Activated naive CD4-positive, alpha-beta T cell treated with Interleukin-2 at 50 U/mL for 16 hours (primary cell): ENCODE measurements around the gene BAIAP3.

Source experiments
- DNase-seq: peaks from one replicate; pipeline ENCODE4 v3.0.0-alpha.2; 2020

BAIAP3 gene

DNA sequence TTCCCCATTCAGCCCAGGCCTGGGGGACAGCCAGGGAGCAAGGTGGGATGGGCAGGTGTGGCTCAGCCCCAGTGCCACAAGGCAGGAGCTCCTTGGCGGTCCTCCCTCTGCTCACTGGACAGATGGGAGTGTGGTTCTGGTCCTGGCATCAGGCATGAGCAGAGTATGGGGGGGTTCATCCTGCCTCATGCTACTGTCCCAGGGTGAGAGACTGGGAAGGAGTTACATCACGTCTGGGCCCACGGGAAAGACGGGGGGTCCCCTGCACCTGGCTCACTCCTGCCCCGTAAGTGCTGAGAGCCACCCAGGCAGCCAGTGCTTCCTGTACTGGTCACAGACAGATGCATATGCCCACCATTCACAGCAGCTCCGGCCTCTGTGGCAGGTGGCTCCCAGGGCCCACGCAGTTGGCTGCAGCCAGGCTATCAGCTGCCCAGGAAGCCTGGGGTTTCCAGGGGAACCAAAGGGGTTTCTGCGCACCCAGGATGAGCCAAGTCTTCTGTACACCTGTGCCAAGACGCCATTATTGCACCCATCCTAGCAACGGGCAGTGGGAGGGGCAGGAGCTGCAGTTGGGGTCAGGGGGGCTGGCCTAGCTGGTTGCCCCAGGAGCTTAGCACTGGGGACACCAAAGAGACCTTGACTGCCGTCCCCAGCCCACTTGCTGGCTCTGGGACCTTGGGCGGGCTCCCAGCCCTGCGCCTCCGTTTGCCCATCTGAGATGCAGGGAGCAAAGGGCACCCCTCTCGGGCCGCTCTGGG is 1.9 kb downstream of the BAIAP3 start:
- no peak for DNase-seq

DNA sequence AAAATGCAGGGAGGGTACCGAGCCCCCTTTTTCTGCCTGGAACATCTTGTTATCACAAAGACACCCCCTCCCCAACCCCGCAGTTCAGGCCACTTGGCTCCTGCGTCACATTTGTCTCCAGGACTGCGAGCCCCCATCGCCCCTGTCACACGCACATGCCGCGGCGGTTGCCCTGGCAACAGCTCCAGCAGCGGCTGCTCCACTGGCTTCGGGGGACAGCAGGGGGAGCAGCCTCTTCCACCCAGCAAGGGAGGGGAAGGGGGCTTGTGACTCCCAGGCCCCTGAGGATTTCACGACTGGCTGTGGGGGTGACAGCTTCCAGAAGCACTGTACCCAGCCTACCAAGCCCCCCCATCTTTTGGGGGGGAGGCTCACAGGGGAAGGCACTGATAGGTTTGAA is 2.6 kb downstream of the BAIAP3 start:
- no peak for DNase-seq

DNA sequence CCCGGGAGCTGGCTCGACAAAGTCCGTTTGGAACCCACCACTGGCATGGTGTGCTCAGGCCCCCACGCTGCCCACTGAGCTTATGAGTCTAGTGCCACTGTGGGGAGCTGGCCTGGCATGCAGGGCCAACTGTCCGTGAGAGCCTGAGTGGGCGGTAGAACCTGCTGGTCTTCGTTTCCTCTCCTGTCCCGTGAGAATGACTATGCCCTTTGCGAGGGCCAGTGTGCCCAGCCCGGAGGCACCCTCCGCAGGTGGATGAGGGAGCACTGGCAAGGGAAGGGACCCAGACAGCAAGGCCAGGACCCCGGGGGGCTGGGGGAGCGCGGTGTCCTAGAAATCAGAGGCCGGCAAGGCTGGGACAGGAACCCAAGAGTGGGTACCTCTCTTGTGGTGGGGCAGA is 3.2 kb downstream of the BAIAP3 start:
- DNase-seq = no peak

DNA sequence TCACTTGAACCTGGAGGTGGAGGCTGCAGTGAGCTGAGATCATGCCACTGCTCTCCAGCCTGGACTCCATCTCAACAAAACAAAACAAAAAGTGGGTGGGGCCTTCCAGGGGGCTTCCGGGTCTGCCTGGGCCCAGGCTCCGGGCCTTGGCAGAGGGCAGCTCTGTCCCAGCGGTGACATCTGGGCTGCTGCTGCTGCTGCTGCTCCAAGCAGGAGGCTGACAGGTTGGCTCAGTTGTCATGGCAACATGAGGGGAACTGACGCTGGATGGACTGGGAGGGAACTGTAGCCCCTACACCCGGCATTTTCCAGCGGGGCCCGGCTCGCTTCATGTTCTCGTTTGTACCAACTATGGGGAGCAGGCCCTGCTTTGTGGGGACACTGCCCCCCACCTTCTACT is 4.0 kb downstream of the BAIAP3 start:
- DNase-seq = no peak

DNA sequence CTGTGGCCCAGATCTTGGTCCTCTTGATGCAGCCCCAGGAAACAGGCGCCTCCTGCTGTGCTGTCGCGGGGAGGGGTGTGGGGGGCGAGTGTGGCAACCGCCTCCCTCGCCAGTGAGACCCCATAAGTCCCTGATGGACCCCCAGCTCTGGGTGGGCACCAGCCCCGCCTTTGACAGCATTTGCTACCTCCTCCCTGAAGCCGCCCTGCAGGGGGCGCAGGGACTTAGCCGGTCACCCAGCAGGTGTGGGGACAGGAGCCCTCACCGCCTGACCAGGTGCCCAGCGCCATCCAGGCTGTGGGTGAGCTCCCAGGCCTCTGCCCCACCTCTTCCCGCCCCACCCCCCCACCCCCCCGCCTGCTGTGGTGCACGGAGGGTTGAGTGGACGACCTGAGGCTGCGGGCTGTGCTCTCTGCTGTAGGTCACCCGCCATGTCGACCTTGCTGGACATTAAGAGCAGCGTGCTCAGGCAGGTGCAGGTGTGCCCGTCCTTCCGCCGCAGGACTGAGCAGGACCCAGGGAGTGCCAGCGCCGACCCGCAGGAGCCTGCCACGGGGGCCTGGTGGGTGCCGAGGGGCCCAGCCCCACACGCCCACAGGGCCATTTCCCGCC is 4.8 kb downstream of the BAIAP3 start:
- no peak for DNase-seq

DNA sequence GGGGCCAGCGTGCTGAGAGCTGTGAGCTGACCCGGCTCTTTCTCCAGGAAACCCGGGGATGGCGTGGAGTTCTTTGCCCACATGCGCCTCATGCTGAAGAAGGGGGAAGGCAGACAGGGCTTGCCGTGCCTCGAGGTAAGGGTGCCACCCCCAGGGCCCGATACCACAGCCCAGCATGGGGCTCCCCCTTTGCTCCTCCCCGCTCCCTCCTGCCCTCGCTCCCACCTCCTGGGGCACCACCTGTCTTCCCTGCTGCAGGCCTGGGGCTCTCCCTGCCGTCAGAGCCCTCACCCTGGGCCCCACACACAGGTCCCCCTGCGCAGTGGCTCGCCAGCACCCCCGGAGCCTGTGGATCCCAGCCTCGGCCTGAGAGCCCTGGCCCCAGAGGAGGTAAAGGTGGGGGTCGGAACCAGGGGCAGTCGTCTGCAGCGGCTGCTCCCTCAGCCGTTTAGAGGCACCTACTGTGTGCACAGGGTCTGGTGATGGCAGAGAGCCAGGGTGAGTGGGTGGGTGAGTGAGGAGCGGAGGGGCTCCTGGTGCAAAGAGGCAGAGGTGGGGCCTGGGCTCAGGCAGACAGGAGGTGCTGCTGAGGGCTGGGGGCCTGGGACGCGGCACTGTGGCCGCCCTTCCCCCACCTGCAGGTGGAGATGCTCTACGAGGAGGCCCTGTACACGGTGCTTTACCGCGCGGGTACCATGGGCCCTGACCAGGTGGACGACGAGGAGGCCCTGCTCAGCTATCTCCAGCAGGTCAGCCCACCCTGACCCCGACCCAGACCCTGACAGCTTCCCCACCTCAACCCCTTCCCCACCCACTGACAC is 5.6 kb downstream of the BAIAP3 start:
- DNase-seq = no peak

DNA sequence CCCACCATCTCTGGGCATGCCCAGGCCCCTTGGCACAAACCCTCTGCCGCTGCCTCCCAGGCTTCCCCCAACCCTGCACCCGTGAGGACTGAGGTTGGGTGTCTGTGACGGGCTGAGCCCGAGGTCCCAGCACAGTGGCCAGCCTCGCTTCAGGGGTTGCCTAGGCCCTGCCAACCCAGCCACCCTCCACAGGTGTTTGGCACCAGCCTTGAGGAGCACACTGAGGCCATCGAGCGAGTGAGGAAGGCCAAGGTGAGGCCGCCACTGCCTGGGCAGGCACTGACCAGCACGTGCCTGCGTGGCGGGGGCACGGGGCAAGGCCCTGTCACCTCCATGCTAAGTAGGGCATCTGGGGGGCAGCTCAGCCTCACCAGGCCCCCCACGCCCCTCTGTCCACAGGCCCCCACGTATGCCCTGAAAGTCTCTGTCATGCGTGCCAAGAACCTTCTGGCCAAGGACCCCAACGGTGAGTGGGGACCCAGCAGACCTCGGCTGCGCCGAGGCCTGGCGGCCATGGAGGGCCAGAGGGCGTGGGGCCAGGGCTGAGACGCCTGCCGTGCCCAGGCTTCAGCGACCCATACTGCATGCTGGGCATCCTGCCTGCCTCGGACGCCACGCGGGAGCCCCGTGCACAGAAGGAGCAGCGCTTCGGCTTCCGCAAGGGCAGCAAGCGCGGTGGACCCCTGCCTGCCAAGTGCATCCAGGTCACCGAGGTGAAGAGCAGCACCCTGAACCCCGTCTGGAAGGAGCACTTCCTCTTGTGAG is 7.5 kb downstream of the BAIAP3 start:
- no peak for DNase-seq

DNA sequence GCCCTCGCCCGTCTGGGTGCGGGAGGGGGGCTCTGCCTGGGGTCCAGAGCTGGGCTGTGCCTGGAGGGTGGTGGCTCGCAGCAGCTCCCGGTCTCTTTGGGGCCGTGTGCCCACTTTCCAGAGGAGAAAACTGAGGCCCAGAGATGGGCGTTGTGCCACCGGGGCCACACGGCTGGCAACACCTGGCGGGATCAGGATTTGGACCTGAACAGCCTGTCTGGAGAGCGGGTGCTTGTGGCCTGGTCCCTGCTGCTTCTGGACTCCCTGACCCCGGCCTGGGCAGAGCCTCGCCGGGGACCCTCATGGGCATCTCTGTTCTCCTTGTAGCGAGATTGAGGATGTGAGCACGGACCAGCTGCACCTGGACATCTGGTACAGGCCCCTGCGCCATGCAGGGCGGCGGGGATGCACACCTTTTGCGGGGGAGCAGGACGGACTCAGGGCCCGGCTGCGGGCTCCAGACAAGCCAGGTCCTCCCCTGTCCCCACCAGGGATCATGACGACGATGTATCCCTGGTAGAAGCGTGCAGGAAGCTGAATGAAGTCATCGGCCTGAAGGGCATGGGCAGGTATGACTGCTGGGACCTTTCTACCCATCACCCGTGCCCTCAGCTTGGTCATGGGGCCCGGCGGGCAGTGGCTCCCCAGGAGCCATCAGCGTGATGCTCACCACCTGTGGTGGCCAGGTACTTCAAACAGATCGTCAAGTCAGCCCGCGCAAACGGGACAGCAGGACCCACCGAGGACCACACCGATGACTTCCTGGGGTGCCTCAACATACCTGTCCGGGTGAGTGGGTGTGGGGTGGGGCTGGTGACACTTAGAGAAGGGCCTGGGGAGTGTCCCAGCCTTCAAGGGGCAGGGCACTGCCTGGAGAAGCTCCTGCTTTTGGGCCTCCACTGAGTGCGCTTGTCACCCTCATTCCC is 8.3 kb downstream of the BAIAP3 start:
- no peak for DNase-seq

DNA sequence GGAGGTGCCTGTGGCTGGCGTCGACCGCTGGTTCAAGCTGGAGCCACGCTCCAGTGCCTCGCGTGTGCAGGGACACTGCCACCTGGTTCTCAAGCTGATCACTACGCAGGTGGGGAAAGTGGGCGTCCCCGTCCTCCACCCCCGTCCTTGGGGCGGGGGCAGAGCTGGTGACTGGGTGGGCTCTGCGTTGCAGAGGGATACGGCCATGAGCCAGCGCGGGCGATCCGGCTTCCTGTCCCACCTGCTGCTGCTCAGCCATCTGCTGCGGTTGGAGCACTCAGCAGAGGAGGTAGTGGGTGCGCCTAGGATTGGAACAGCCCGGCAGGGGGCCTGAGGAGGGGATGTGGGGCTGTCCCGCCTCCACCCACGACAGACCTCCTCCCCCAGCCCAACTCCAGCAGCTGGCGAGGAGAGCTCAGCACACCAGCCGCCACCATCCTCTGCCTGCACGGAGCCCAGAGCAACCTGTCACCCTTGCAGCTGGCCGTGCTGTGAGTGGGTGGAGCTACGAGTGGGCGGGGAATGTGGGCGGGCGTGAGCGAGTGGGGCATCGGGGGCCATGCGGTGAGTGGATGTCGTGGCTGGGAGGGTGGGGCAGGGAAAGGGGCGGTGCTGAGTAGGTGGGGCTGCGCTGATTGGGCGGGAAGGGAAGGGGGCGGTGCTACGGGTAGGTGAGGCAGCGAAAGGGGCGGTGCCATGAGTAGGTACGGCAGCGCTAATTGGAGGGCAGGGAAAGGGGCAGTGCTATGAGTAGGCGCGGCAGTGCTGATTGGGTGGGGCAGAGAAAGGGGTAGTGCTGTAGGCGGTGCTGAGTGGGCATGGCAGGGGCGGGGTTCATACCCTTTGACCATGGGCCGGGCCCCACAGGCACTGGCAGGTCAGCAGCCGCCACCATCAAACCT is 9.3 kb downstream of the BAIAP3 start:
- DNase-seq = peak; percentile 89

DNA sequence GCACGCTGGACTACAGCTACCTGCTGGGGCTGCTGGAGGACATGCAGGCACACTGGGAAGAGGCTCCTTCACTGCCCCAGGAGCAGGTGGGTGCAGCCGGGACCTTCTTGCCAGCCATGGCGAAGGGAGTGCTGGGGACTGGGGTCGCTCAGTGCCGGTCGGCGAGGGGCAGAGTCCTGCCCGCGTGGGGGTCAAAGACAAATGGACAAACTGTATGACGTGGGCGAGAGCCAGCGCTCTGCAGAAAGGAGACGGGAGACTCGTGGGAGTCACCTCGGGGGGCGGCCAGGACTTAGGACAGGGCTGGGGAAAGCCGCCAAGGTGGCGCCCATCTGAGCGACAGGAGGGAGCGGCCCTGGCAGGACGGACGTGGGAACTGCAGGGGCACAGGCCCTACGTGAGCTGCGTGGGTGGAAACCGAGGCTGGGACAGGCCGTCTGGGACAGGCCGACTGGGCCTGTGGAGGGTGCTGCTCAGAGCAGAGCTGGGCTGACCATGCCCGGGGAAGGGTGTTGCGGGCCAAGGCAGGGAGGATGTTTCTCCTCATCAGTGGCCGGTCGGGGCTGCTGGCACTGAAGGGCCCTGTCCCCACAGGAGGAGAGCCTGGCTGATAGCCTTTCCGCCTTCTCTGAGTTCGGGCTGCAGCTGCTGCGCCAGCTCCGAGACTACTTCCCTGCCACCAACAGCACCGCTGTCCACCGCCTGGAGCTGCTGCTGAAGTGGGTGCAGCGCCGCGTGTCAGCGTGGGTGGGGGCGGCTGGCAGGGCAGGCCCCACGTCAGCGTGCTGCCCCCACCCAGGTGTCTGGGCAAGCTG is 10.2 kb downstream of the BAIAP3 start:
- no peak for DNase-seq

DNA sequence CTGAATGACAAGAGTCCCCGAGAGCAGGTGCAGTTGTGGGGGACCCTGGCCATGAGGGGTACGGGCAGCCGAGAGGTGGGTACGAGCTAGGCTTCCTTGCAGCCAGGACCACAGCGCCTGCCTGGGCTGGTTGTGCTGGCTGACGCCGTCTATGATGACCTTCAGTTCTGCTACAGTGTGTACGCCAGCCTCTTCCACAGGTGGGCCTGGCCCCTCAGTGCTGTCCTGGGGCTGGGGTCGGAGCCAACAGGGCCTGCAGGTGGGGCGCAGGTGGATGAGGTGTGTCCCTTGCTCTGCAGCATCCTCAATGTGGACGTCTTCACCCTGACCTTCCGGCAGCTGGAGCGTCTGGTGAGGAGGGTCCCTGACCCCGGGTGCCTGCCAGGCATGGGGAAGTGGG is 11.1 kb downstream of the BAIAP3 start:
- no peak for DNase-seq

DNA sequence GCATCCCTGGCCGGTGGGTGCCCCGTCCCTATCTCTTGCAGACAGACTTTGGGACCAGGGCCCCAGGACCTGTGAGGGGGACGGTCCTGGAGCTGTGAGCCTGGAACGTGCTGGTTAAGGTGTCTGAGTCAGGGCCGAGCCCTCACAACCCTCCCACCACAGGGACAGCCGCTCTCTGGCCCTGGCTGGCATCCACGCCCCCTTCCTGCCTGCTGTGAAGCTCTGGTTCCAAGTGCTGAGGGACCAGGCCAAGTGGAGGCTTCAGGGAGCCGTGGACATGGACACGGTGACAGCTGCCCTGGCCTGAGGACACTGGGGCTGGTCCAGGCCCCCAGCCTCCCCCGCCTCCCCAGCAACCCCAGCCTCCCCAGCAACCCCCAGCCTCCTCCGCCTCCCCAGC is 11.6 kb downstream of the BAIAP3 start:
- DNase-seq = no peak

DNA sequence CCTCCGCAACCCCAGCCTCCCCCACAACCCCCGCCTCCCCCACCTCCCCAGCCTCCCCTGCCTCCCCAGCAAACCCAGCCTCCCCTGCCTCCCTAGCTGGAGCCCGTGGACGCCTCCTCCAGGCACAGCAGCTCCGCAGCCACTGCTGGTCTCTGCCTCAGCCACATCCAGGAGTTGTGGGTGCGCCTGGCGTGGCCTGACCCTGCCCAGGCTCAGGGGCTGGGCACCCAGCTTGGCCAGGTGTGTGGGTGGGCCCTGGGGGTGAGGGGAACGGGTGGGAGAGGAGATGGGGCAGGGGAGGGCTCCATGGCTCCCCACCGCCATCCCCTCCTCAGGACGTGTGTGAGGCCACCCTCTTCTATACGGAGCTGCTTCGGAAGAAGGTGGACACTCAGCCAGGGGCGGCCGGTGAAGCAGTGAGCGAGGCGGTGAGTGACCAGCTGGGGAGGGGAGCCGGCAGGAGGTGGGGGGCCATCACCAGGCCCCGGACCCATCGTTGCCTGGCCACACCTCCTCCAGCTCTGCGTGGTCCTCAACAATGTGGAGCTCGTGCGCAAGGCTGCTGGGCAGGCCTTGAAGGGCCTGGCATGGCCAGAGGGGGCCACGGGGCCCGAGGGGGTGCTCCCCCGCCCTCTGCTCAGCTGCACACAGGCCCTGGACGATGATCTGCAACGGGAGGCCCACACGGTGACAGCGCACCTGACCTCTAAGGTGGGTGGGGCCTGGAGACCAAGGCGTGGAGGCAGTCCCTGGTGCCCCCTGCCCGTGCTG is 12.4 kb downstream of the BAIAP3 start:
- DNase-seq = no peak

DNA sequence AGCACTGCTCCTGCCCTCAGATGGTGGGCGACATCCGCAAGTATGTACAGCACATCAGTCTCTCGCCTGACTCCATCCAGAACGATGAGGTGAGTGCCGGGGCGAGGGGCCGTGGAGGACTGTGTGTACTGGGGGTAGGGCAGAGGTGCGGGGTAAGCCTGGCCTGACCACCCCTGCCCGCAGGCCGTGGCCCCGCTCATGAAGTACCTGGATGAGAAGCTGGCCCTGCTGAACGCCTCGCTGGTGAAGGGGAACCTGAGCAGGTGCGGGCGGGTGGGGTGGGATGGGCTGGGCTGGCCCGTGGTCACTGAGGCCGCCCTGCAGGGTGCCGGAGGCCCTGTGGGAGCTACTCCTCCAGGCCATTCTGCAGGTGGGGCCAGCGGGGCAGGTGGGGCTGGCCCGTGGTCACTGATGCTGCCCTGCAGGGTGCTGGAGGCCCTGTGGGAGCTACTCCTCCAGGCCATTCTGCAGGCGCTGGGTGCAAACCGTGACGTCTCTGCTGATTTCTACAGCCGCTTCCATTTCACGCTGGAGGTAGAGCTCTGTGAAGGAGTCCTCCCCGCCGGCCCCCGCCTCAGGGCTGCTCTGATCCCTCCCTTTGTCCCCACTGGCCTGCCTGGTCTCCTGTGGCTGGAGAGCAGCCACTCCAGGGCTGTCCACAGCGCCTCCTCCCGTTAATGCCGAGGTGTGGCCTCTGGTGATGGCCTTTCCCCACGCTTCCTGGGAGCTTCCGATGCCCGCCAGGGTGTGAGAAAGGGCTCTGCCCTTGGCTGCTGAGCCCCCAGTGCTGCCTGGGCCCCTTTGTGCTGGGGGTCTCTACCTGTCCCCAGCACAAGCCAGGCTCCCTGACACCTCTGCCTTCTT is 13.2 kb downstream of the BAIAP3 start:
- no peak for DNase-seq

DNA sequence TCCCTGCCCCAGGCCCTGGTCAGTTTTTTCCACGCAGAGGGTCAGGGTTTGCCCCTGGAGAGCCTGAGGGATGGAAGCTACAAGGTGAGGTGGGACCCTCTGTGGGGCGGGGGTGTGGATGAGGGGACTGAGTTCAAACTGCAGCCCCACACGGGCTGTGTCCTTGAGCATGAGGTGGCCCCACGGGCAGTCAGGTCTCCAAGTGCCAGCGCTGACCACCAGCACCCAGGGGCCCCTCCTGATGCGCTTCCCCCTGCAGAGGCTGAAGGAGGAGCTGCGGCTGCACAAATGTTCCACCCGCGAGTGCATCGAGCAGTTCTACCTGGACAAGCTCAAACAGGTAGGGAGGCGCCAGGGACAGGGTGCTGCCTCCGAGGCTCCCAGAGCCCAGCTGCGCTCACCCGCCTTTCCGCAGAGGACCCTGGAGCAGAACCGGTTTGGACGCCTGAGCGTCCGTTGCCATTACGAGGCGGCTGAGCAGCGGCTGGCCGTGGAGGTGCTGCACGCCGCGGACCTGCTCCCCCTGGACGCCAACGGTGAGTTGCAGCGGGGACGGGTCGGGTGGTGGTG is 13.9 kb downstream of the BAIAP3 start:
- no peak for DNase-seq

DNA sequence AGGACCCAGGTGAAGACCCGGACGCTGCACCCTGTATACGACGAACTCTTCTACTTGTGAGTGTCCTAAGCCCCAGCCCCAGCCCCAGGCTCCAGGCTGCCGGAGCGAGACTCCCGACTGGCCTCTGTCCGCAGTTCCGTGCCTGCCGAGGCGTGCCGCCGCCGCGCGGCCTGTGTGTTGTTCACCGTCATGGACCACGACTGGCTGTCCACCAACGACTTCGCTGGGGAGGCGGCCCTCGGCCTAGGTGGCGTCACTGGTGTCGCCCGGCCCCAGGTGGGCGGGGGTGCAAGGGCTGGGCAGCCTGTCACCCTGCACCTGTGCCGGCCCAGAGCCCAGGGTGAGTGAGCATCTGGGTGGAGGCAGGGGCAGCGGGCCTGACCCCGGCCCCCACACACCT is 14.5 kb downstream of the BAIAP3 start:
- DNase-seq = no peak

DNA sequence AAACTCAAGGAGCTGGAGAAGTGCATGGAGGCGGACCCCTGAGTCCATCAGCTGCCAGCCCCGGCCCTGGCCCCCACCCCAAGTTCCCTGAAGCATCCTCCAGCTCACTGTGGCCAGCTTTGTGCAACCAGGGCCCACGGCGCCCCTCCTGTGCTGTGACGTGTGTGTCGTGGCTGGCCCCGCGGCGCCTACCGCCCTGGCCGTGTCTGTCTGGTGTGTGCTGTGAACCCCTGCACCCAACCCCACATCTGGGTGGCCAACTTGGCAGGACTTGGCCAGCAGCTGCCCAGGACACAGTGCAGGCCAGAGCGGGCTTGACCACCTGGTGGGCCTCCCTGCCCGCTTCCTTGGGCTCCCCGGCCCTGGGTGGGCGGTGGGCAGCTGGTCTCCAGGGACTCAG is 15.0 kb downstream of the BAIAP3 start:
- DNase-seq = no peak

DNA sequence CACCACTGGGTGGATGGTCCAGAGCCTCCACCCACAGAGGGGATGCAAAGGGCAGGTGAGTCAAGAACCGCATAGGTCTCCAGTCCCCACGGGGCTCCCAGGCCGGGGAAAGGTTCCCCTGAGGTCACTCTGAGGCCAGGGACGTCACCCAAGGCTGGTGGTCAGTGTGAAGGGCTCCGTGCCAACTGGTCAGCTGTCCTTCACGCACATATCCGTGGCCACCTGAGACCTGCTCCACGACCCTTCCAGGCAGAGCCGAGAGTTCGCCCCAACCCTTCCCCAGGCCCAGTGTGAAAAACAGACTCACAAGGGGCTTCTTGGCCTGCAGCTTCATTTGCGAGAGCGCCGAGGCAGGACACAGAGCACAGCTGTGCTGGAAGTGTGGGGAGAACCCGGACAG is 15.5 kb downstream of the BAIAP3 start:
- no peak for DNase-seq
